Fibroblast of the conjunctiva (primary cell): Measurements from ENCODE around the gene DBN1.
"Not testable (repeated sequence)": the region's sequence is repeated elsewhere in the genome, so short reads cannot be mapped to it uniquely, and the experiment has no call there.

Experiments
- DNase-seq: peaks from one replicate; pipeline ENCODE4 v3.0.0-alpha.2; 2010; ENCODE audit warnings: low read depth

DBN1 gene

DNA sequence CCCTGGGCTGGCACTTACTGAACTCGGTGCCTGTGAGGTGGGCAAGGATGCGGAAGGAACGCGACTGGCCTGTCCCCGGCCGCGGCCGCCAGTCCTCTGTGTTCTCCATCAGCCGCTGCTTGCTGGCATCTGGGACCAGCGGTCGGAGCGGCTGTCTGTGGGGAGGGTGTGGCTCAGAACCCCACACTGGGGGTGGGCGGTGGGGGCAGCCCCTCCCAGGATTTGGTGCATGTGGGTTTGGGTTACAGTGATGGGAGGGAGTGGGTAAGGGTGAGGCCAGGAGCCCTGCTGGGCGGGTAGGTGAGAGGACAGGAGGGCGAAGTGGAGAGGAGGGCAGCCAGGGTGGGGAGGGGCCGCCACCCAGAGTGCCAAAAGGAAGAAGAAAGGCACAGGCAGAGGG lies 17.6 kb upstream of the DBN1 start:
- no peak for DNase-seq

DNA sequence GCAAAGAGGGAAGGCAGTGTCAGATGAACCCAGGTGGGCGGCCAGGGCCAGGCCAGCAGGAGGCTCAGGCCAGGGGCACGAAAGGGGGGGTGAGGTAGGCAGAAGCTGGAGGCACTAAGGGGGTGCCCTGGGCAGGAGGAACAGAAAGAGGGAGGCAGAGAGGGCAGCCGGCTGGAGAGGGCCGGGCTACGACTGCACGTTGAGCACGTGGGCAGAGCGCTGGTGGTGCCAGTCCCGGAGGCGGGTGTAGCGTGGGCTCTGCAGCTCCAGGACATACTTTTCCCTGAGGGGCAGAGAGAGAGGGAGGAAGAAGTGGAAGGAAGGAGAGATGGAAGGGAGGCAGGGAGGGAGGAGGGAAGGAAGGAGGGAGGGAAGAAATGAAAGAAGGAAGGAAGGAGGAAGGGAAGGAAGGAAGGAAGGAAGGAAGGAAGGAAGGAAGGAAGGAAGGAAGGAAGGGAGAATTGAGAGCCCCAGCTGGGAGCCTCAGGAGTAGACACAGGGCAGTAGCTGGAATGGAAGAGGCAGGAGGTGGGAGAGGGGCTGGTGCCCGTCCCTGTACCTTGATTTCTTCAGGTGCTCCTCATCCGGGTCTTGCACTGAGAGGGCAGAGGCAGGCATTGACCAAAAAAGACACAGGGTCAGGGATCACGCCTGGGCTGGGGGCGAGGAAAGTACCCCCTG lies 17.0 kb upstream of the DBN1 start:
- DNase-seq, result no peak

DNA sequence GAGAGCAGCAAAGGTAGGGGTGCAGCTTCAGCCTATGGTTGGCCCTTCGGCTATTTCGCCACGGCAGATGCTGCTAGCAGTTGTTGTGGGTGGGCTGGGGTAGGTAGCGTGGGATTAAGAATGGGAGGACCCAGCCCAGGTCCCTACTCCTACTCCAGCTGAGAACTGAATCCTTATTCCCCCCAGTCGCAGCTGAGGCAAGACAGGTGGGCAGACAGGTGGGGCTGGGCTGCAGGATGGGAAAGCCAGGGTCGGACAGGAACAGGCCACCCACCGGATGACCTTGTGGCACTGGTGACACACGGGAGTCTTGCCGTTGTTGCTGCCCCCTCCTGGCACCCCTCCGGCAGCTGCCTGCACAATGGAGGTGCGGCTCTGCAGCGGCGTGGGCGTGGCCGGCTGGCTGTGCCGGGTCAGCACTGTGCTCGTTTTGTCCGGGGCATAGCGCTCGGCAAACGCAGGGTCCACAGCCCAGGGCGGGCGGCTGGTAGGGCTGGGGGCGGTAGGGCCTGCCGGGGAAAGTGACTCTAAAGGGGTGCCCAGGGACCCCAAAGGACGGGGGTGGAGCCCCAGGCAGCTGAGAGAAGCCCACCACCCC lies 15.8 kb upstream of the DBN1 start:
- no peak for DNase-seq

DNA sequence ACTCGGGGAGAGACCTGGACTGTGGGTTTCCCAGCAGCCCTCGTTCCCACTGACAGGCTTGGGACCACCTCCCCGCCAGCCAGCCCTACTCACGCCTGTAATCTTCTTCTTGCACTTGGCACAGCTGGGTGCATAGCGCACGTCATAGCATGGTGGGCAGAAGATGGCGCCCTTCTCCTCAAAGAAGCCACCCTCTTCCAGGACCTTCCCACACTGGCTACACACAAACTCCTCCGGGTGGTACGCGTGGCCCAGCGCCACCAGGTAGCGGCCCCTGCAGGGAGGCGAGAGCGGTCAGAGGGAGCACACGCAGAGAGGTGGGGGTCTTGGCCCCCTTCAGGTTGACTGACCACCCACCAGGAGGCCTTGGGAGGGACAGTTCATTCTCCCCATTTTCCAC lies 14.5 kb upstream of the DBN1 start:
- no peak for DNase-seq

DNA sequence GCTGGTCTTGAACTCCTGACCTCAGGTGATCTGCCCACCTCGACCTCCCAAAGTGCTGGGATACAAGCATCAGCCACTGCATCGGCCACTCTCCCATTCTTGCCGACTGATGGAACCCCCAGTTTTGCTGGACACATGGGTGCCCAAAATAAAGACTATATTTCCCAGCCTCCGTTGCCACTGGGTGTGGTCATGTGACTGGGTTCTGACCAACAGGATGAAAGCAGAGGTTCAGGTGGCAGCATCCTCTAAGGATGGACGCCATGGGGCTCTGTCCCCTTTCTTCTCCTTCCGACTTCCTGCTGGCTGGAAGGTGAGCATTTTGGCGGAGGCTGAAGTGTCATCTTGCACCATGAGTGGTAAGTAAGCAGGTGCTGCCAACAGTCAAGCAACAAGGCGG lies 13.7 kb upstream of the DBN1 start:
- DNase-seq, result no peak

DNA sequence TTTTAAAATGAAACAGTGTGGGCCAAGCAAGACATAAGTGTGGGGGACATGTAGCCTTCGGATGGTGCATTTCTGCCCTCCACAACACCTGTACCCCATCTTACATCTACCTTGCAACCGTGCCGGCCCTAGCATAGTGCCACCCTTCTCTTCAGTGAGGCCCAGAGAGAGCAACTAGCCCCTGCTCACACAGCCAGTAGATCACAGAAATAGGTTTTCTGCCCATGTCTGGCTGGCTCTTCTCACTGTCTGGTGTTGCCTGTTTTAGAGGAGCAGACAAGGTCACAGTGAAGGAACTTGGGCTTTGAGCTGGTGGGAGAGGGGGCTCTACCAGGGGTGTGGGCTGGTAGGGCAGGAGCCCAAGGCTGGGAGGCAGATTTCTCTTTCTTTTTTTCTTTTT lies 12.8 kb upstream of the DBN1 start:
- DNase-seq, result no peak

DNA sequence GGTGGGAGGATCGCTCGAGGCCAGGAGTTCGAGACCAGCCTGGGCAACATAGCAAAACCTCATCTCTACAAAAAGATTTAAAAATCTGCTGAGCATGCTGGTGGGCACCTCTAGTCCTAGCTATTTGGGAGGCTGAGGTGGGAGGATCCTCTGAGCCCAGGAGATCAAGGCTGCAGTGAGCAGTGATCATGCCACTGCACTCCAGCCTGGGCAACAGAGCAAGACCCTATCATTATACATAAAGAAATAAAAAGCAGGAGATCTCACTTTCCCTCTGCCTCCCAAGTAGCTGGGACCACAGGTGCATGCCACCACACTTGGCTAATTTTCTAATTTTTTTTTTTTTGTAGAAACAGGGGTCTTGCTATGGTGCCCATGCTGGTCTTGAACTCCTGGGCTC lies 12.3 kb upstream of the DBN1 start:
- not testable (repeated sequence) for DNase-seq

DNA sequence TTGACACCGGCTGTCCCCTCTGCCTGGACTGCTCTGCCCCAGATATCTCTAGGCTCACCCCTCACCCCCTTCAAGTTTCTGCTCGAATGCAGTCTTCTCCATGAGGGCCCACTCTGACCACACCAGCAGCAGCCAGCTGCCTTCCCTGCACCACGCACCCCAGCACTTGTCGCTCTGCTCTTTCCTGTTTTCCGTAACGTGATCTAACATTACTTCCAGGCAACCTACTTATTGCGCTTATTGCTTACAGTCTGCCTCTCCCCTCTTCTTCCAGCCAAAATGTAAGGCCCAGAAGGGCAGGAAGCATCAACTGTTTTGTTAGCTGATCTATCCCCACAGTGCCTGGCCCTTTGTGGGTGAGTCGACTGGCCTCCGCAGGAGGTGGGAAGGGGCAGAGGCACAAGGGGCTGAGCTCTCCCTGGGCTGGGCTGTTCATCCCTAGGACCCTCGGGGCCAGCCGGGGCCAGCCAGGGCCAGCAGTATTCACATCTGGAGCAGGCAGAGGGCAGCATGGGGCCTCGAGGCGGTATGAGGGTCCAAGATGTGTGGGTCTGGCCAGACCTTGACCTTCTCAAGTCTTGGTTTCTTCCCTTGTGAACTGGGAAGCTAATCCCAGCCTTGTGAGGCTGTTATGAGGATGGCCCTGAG lies 11.6 kb upstream of the DBN1 start:
- DNase-seq, result no peak

DNA sequence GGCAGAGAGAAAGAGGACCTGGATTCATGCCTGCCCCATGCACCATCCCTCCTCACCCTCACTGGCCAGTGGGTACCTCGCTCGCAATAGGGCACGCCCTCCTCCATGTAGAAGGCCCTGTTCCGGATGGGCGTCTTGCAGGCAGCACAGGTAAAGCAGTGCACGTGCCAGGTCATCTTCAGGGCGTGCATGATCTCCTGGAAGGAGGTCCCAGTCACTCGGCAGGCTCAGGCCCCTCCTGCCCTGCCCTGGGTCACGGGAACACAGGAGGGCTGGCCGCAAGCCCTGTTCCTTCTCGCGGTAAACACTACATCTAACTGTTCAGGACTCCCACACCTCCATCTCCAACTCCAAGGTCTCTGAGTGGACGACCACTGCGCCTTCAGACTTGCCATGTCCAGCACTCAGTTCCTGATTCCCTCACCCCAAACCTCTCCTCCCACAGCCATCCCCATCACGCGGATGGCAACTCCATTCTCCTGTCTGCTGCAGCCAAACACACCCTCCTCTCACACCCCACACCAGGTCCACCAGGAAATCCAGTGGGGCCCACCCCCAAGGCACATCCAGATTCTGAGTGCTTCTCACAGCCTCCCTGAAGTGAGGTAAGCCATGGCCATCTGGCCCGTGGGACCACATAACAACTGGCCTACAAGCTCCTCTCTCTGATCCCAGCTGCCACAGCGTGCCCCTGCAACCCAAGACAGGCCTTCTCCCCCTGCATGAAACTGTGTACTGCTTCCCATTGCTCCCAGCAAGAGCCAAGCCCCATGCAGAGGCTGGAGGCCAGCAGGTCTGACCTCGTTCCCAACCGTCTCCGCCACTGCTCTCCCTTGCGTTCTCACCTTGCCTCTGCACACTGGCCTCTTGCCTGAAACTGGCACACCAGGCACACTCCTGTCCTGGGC lies 10.8 kb upstream of the DBN1 start:
- DNase-seq, result no peak

DNA sequence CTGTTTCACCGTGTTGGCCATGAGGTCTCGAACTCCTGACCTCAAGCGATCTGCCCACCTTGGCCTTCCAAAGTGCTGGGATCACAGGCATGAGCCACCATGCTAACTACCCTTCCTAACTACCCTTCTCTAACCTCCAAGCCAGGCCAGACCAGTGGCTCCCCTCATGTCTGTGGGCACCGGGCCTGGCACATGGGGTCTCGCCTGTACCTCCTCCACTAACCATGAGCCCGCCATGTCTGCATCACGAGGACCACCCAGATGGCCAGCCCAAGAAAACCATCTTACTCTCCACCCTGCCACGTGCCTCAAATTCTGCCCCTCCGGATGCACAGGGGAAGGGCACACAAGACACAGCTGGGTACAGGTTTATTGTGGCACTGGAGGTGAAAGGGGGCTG lies 9.6 kb upstream of the DBN1 start:
- DNase-seq, result no peak

DNA sequence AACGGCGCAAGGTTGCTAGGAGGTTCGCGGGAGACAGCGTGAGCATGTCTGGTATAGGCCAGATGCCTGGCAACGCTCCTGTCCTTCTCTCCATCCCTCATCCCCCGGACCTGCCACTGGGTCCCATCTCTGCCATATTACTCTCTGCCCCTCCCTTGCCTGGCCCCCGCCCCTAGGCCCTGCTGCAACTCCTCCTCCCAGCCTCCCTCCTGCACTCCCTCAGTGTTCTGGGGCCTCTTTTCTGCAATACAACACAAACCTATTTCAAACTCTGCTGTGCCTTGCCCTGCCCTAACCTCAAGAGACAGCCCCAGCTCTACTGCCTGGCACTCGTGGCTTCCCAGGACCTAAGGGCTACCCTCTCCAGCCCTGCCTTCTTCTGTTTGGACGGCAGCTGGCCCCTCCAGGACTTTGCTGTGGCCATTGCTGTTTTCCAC lies 8.9 kb upstream of the DBN1 start:
- no peak for DNase-seq

DNA sequence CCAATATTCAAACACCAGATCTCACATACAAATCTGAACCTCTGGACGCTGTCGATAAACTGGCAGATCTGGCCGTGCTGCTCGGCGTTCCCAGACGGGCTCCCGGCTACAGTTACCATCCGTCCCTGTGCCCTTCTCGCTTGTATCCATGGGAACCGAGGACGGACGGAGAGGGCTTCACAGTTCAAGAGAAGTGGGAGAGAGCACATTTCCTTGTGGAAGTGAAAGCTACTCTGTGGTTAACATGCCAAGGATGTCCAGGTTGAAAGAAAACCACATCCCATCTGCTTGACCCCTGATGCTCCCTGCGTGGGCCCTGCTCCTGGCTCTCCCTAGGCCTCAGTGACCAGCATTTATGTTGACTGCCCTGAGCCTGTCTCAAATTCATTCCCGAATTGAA lies 6.3 kb upstream of the DBN1 start:
- DNase-seq, result no peak

DNA sequence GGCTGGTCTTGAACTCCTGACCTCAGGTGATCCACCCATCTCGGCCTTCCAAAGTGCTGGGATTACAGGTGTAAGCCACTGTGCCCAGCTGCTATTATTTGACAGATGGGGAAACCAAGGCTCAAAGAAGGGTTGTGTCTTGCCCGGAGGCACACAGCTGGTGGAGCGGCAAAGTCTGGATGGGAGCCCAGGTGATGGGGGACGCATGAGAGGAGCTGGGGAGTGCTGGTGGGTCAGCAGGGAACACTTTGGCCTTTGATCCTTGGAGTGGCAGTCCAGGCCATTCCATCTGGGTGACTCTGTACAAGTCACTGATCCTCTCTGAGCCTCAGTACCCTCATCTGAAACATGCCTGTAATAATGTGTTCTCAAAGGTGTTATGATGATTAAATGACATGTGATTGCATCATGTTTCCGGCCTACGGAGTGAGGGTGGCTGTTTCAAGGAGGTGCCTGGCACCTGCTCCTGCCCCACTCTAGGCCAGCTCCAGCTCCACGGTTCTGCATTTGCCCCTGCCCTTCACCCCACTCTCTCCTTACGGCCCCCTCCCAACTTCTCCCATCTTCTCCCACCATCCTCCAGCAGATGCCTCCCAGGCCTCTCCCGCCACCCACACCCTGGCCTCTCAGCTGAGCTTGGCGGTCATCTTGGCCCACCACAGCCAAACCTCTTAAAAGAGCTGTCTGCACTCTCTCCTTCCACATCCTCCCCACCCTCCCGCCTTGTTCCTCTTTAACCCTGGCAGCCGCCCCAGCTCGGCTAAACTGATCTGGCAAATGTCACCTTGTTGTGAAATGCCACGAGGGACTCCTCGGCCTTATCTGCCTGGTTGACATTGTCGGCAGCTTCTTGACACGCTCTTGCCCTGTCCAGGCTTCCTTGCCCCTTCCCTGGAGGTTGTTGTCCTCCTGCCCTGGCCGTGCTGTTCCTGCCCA lies 5.5 kb upstream of the DBN1 start:
- DNase-seq, result no peak

DNA sequence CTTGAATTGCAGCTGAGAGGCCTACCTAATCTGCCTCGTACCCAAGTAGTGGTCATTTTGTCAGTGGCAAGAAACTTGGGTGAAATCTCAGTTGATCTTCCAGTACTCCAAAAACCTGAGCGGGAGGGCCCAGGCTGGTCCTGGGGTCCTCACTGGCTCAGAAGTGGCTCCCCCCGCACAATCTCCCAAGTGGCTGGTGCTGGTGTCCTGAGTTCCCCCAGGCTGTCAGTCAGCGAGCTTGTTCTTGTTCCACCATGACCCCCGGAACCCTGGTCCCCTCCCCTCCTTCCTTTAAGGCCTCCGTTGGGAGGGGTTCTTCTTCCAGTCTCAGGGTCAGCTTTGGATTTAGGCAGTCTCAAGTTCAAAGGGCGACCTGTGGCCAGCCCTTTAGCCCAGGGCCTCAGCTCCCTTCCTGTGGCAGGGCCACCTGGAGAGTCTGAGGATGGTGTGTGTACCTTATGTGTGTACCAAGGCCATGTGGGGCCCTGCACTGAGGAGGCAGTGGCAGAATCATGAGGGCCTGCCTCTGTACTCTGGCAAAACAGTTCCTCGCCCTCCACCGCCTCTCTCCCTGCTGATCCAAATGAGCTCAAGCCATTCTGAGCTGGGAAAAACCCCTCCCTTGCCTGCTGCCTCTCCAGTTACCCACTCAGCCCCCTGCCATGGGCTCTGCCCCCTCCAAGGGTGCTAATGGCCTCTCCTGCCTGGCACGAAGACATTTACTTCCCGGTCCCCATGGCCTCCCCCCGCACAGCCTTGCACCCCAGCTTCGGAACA lies 4.5 kb upstream of the DBN1 start:
- DNase-seq, result no peak

DNA sequence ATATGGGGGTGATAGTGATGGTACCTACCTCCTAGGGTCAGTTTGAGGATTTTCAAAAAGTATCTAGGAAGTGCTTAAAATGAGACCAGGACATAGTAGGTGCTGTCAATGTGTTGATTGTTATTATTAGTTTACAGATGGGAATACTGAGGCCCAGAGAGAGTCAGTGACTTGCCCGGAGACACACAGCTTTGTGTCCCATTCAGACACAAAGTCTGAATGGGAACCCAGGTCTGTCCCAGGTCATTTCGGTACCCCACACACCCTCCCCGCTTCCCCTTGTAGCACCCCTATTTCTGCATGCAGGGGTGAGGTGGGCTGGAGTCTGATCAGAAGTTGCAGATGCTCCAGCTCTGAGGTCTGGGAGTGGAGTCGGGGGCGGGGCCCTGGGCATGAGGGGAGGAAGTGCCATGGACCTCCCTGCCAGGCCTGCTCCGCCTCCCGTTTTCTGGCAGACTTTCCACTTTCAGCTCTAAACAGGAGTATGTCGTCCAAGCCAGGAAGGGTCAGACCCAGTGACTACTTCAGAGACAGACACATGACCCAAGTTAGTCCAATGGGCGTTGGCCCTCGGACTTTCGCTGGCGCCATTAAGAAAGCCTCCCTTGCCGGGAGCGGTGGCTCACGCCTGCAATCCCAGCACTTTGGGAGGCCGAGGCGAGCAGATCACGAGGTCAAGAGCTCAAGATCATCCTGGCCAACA lies 3.2 kb upstream of the DBN1 start:
- DNase-seq, result no peak

DNA sequence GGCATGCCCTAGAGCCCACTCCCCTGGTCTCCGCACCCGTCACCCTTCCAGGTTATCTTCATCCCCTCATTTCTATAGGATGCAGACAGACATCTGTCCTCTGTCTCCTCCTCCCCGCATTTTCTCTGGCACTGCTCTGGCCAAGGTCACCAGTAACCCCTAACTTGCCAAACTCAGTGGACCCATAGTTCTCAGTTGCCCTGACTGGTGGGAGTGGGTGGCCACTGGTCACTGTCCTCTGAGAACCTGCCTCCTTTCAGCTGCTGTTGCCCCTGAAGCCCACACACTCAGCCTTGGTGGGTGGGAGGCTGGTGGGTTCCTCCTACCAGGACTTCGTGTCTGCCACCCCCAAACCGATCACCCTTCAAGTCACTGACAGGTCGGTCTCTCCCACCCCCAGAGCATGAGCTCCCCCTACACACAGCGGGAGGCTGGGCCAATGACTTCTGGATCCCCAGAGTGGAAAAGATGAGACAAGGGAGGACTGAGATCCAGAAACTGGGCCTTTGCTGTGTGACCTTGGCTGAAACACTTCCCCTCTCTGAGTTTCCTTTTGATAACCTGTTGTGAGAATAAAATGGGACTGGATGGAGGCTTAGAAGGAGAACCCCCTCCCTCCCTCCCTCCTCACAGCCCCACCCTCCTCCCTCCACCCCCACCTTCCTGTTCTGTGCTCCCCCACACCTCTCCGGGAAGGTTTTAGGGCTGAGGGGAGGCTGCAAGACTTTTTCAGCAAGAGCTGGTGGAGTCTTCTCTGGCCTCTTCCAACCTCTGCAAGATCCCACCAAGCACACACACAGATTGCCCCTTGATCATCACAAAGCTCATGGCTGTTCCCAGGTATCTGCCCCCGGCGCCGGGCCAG lies 2.4 kb upstream of the DBN1 start:
- DNase-seq, result no peak

DNA sequence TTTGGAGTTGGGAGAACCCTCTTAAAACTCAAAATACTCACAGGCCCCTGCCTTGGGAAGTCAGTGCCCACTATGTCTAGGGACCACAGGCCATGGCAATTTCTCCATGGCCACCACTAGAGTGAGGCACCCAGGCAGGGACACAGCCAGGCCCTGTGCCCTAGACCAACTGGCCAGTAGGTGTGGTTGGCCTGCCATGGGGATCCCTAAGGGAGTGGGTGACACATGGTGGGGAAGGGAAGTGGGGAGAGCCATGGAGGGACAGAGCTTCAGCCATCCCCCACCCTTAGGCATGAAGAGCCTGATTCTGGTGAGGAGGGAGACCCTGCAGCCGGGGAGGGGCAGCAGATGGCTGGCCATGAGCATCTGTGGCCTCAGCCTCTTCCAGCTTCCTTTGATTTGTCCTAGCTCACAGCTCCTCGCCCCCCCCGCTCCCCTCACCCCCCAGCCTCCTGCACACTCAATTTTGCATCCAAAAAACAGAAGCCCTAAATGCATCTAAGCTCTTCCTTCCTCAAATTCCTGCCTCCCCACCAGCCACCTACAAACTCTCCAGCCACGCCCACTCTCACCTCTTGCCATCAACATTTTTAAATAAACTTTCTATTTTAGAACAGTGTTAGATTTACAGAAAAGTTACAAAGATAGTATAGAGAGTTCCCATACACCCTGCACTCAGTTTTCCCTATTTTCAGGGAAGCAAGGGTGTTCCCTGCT lies 1.6 kb upstream of the DBN1 start:
- no peak for DNase-seq

DNA sequence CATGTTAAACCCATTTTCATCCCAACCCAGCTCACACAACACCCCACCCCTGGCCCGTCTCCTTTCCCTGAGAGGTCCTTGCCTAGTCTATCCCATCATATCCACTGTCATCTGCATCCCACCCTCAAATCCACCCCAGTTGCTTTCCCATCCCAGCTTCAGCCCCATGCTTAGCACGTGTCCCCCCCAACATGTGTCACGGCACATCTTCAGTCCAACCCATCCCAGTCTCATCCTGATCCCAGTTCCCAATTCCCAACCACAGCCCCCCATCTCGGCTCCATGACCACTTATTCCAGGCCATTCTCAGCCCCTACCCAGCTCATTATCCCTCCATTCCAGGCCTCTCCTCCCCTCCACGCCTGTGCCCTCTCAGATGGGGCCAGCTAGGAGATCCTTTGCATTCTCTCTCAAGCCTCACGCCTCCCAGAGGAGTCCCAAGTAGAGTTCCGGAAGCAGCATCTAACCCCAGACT lies 605 bp upstream of the DBN1 start:
- DNase-seq, result no peak
